HG03469 (cell line): ENCODE measurements around the gene RIPOR3.
"Not testable (repeated sequence)": the region's sequence is repeated elsewhere in the genome, so short reads cannot be mapped to it uniquely, and the experiment has no call there.

ENCODE experiments used
- ATAC-seq: cut with Tn5 transposase; IDR thresholded peaks from one replicate; pipeline ENCODE4 v1.9.1; 2021; ENCODE audit warnings: mild to moderate bottlenecking, moderate library complexity, moderate number of reproducible peaks; ENCODE audit not compliant: unreplicated experiment

RIPOR3 gene

GRCh38 chr20:50659975-50660670 lies 31.2 kb downstream of the RIPOR3 start:
- ATAC-seq: no peak

- ATAC-seq: no peak
Measured at GRCh38 chr20:50658804-50659380, 32.5 kb downstream of the RIPOR3 start.

DNA sequence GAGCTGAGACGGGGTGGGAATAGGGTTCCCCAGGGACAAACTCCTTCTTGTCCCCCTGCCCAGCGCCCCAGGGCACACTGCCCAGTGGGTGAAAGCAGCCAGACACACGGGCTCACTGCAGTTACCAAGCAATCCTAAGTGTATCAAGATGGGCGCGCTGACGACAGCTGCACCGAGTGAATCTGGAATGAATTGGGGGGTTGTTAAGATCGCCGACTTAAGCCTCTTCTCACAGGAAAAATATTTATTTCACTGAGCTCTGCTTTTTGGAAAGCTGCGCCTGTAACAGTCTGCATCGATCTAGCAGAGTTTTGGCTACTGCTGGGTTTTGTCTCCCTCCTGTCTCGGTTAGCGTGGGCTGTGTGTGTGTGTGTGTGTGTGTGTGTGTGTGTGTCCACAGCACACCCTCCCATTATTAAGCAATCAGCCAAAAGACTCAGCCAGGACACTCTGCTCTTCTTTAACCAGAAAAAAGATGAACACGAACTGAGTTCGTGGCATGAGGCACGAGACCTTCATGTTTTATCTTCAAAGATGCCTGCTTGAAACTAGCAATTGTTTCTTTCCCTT lies 35.9 kb downstream of the RIPOR3 start:
- no peak for ATAC-seq

DNA sequence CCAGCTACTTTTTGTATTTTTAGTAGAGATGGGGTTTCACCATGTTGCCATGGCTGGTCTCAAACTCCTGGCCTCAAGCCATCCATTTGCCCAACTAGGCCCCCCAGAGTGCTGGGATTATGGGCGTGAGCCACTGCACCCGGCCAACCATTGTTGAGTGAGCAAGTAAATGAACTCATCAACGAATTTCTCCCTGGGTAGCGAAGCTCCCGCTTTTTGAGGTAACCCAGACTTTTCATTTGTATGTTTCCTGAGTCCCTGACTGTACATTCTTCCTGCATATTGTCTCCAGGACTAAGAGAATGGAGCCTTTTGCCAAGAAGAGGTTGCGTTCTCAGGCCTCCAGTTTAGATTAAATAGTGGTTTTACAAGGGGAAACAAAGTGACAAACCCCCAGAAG lies 36.4 kb downstream of the RIPOR3 start:
- no peak for ATAC-seq

DNA sequence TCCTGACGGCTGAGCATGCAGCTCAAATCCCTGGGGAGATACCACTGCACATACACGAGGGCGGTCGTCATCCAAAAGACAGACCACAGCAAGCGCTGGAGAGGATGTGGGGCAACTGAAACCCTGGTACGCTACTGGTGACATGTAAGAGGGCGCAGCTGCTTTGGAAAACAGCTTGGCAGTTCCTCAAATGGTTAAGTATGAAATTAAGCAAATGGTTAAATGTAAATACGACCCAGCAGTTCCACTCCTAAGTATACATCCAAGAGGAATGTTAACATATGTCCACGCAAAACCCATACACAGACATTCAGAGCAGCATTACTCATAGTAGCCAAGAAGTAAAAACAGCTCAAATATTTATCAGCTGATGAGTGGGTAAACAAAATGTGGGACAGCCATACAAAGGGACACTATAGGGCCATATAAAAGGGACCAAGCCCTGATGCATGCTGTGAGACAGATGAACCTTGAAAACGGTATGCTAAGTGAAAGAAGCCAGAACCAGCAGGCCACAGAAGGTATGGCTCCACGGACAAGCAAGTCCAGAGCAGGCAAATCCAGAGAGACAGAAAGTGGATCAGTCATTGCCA lies 38.5 kb downstream of the RIPOR3 start:
- ATAC-seq: no peak

DNA sequence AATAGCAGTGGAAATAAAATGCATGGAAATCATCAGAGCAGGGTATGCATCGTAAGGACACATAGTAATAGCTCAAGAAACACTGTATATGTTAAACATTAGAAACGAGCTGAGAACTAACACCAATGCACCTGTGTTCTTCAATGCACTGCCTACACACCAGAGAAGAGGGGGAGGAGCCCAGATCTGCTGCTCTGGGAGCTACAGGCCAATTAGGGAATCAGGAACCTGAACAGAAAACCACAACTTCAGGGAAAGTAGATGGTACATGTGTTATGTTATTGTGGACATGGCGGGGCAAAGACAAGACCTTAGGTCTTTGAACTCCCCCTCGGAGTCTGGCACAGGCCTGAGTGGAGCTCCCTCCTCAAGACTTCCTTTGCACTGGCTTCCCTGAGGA lies 39.7 kb downstream of the RIPOR3 start:
- no peak for ATAC-seq

GRCh38 chr20:50649590-50649989 lies 41.8 kb downstream of the RIPOR3 start:
- no peak for ATAC-seq

- ATAC-seq: no peak
Measured at GRCh38 chr20:50648651-50649050, 42.7 kb downstream of the RIPOR3 start.

- ATAC-seq: no peak
Measured at GRCh38 chr20:50646483-50646996, 44.8 kb downstream of the RIPOR3 start.

DNA sequence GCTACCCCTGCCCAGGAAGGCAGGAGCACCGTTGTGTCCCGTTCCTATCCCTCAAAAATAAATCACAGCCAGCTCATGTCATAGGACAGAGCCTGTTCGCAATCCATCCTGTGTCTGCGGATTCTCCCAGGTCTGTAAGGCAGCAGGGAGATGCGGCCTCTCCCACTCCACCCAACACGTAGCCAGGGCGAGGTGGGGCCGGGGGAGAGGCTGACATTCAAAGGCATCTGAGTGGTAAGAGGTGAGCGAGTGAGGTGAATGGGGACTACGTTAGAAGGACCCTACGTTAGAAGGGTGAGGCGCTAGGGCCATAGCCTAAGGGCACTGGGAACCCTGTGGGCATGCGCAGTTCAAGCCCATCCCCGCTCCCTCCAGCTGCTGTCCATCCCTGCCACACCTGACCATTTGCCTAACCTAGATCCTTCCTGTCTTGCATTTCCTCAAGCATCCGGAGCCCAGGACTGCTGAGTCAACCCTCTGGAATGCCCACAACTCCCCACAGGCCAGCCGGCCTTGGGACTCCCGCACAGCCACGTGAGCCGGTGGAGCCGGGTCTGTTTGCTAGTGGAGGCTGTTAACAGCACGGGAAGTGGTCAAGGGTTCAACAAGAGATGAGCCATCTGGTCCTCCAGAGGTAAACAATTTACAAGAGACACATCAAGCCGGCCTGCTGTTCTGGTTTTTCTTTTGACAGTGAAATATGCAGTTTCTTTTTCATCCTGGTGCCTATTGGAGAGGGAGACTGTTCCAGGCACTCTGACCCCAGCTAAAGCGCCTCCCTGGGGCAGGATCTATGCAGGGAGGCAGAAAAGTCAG lies 45.9 kb downstream of the RIPOR3 start:
- no peak for ATAC-seq

GRCh38 chr20:50642288-50642803 lies 49.0 kb downstream of the RIPOR3 start:
- no peak for ATAC-seq

DNA sequence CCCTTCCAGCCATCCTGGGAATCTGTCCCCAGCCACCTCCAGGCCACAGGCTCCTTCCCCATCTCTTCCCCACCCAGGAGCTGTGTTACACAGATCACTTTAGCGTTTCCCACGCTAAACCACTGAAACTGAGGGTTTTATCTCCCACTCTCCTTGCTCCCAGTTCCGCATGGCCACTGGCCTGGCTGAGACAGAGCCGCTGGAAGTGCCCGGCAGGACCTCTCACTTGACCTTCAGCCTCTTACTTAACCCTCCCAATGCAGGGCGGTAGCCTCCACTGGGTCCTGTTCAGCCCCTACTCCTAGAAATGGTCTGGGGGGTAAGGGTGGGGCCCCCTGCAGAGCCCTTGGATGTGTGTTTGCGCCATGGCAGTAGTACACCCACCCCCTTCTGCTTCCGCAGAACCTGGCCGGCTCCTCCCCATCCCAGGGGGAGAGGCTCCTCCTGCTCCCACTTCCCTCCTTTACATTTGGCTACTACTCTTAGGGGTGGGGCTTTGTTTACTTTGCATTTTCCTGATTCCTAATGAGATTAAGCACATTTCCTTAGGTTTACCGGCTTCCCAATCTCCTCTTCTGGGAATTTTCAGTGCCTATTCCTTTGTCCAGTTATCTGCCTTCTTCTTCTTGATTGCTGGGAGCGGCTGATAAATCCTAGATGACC lies 49.6 kb downstream of the RIPOR3 start:
- ATAC-seq: not testable (repeated sequence)

DNA sequence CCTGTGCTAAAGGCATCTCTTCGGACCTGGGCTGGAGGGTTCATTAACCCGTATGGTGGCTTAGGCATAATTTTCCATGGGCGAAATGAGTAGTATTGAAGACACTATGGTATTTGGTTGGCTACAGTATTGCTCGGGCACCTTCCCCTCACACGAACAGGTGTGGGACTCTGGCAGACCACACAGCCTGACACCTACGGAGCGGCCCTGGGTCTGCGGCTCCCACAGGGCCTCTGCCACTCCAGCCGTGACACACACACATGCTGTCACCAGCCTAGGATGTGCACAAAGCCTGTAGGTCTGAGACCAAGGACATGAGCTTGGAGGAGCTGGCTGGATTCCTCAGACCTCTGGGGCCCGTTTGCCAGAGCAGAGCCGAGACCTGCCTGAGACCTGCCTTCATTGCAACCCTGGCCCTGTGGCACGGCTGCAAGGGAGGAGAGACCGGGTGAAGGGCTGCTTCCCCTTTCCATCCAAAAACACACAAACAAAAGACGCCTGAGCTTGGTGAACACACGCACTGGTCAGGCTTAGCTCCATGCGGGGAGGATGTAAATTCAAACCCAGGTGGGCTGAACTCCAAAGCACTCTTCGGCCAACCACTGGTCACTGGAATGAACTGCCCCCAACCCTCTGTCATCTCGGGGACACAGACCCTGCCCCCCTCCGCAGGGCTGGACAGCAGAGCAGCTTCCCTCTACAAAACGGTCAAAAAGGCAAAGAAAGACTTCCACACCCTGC lies 51.2 kb downstream of the RIPOR3 start:
- ATAC-seq: not testable (repeated sequence)

DNA sequence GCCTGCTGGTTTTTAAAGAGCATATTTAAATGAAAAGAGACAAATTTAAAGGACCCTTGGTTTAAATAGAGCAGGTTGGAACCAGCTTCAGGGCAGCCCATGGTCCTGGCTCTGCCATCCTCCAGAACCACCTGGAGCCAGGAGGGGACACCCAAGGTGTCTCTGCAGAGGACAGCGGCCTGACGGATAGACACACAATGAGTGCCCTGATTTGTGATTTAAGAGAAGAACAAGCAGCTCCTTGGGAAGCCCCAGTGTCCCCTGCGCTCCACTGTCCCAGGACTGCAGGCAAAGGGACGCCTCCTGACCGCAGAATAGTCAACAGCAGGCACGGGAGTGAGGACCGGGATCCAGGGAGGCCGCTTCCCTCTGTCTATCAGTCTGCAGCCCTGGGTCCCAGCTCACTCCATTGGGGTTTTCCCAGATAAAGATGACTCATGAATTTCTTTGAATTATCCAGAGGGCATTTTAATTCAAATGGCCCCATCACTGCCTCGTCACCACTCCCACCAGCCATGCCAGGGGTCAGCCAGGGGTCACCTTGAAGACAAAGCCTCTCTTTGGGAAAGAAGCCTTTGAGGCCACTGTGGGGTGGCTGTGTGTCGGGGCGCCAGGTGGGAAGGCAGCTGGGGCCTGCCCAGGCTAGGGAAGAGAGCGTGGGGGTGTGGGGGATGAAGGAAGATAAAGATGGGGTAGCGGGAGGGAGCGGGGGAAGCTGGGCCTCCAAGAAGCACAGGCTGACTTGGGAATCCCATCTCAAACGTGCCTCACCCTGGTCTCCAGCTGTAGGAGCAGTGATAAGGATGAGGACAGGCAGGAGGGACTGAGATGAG lies 53.1 kb downstream of the RIPOR3 start:
- not testable (repeated sequence) for ATAC-seq

- ATAC-seq: no peak
Measured at GRCh38 chr20:50636601-50637540, 54.5 kb downstream of the RIPOR3 start.

DNA sequence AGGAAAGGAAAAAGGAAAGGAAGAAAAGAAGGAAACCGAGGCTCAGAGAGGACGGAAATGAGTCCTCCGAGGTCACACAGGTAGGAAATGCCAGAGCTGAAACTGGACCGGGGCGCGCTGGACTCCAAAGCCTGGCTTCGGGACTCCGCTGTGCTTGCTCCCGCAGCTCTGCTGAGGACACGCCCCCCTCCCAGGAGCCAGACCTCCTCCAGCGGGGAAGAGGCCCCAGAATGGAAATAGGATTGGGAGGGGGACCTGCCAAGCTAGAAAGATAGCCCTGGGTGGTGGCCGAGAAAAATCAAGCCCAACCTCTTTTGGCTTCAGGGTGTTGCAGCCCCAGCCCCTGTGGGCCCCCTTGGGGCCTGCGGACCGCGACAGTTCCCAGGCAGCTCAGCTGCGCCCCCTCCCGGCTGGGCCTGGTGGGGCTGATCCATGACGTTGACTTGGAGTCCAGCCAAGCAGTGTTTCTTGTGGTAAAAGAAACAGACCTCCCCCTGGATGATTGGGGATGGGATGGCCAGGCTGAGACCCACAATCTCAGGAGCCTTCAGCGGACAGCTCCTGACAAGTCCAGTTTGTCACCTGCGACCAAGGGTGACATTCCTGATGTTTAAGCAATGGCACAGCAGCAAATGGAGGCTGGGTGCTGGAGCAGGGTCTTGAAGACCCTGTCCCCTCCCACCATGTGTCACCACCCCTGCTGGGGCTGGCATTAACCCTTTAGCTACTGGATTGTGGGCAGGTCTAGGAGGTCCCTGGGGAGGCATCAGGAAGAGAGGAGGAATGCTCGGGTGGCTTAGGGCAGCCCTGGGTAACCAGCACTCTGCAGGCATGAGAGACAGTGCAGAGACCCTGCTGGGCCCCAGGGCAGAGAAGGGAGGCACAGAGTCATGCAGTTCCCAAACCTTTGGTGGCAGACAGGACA lies 55.4 kb downstream of the RIPOR3 start:
- no peak for ATAC-seq
